Sigmoid colon (tissue), 4 donors: ENCODE data around the gene CXCL8.

Source experiments
- CTCF ChIP-seq, 4 experiments: fragments of 450-650 bp in 3 of 4; fragments of 200-600 bp in 1 of 4; IDR thresholded peaks; one replicate each; pipeline ENCODE4 v1.5.1; 2016 to 2019; ENCODE audit warnings: antibody characterized with exemption in 4 of 4, mild to moderate bottlenecking in 3 of 4, moderate library complexity in 2 of 4
- POLR2A ChIP-seq, 2 donors: fragments of 450-650 bp; IDR thresholded peaks; one replicate each; pipeline ENCODE4 v1.6.1; 2016; ENCODE audit warnings: antibody characterized with exemption in 2 of 2, mild to moderate bottlenecking in 2 of 2, moderate library complexity in 2 of 2
- POLR2AphosphoS5 ChIP-seq, 4 donors: sonication (generic); formaldehyde crosslinking; IDR thresholded peaks; one replicate each; pipeline ENCODE4 v1.6.1; 2017; ENCODE audit warnings: antibody characterized with exemption in 4 of 4

- no peak for TF ChIP-seq POLR2A (IDR thresholded peaks at IDR 0.05)
- no peak for TF ChIP-seq CTCF (IDR thresholded peaks at IDR 0.05)
- TF ChIP-seq POLR2AphosphoS5 (IDR thresholded peaks at IDR 0.05): no peak
These were observed 12.2 kb upstream of the CXCL8 start for GRCh38 chr4:73728091-73728741.
